CD1c-positive myeloid dendritic cell (primary cell): Measurements from ENCODE around the gene PEDS1.
A peak's percentile ranks its signal among the peaks of the same experiment; 100 is the strongest.
"Not testable (repeated sequence)": the region's sequence is repeated elsewhere in the genome, so short reads cannot be mapped to it uniquely, and the experiment has no call there.

Source experiments
- DNase-seq: peaks from one replicate; pipeline ENCODE4 v3.0.0-alpha.2; 2016; ENCODE audit errors: extremely low spot score

PEDS1 gene

DNA sequence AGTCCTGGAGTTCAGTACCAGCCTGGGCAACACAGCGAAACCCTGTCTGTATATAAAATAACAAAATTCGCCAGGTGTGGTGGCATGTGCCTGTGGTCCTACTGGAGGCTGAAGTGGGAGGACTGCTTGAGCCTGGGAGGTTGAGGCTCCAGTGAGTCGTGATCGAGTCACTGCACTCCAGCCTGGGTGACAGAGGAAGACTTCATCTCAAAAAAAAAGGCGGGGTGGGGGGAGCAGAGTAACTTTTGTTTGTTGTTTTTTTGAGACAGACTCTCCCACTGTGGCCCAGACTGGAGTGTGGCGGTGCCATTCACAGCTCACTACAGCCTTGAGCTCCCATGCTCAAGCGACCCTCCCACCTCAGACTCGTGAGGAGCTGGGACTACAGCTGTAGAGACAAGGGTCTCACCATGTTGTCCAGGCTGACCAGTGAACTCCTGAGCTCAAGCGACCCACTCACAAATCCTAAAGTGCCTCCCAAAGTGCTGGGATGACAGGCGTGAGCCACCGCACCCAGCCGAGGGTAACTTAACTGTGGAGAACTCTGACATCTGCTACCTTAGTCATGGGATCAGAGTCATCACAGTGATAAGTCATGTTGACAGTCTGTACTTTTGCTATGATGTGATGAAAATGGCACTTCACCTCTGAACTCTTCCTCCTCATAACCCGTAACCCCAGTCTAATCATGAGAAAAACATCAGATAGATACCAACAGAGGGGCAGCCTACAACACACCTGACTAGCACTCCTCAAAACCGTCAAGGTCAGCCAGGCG is 16.5 kb downstream of the PEDS1 start:
- no peak for DNase-seq

DNA sequence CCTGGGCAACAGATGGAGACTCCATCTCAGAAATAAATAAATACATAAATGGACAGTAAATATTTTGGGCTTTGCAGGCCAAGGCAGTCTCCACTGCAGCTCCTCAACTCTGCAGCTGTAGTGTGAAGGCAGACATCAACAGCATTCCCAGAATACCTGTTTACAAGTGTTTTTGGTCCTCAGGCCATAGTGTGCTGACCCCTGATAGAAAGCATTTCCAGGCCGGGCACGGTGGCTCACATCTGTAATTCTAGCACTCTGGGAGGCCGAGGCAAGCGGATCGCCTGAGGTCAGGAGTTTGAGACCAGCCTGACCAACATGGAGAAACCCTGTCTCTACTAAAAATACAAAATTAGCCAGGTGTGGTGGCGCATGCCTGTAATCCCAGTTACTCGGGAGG is 18.4 kb downstream of the PEDS1 start:
- DNase-seq, result not testable (repeated sequence)

DNA sequence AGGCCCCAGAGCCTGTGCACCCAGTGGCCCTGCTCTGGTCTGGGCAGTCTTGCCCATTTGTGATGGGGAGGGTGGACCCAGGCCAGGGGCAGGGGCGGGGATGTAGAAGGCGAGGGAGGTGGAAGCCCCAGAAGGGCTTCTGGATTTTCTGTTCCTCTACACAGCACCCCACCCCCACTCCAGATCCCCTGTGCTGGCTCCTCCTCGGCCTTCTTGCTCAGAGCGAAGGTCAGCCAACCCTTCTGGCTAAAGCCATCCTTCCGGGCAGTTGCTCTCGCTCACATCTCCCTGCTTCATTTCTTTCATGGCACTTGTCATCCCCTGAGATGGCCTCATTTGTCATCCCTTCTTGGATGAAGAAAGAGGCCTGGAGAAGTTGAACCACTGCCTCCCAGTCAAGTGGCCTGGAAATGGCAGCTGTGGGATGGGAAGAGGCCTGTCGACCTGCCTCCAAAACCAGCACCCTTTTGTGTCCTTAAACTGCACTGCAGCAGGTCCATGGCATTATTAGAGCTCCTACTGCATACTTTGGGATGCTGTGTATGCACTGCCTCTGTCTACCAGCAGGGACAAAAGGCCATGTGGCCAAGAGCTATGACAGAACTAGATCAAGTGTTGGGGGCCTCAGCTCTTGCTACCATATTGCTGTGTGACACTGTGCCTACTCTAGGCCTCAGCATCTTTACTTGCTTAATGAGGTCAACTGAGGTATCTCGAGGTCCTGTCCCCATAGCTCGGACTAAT is 19.9 kb downstream of the PEDS1 start:
- DNase-seq, result no peak

DNA sequence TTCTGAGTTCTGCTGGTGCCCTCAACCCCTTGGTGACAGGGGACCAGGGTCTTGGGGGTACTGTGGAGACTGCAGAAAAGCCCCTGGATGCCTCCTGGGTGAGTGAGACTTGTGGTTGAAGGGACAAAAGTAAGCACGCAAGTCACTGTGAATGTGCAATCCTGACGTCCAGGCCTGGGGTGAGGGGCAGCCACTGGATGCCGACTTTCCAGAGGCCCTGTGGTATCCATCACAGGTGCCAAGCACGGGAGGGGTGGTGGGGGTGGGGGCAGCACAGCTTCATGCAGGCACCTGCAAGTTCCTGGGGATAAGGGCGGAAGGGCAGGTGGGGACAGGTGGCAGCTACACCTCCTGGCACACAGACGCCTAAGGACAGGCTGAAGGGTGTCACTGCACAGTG is 20.5 kb downstream of the PEDS1 start:
- DNase-seq, result no peak

DNA sequence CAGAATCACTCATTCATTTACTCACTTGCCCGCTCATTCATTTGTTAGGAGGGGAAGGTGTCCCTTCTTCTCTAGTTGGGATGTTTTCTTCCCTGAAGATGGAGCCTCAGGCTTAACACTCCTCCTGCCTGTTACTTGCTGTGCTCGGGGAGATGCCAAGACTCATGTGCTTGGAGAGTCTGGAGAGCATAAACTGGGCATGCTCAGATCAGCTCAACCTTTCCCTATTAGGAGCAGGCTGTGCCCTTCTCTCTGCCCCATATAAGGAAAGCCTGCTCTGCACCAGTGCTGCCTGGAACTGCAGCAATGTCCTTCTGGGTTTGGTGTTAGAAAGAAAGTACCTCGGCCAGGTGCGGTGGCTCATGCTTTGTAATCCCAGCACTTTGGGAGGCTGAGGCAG is 22.5 kb downstream of the PEDS1 start:
- no peak for DNase-seq

DNA sequence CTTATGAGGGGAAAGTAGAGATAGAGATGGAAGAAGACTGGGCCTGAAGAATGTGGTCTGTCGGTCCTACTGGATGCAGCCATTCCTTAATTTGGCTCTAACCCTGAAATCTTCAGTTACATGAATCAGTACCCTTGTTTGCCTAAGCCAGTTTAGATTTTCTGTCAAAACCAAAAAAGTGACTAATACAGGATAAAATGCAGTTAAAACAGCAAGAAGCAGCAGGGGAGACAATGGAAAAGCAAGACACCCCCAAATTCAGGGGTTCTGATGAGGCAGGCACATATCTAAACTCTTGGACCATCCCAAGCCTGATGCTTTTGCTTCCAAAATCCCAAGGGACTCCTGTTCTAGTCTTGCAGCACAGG is 23.2 kb downstream of the PEDS1 start:
- no peak for DNase-seq

DNA sequence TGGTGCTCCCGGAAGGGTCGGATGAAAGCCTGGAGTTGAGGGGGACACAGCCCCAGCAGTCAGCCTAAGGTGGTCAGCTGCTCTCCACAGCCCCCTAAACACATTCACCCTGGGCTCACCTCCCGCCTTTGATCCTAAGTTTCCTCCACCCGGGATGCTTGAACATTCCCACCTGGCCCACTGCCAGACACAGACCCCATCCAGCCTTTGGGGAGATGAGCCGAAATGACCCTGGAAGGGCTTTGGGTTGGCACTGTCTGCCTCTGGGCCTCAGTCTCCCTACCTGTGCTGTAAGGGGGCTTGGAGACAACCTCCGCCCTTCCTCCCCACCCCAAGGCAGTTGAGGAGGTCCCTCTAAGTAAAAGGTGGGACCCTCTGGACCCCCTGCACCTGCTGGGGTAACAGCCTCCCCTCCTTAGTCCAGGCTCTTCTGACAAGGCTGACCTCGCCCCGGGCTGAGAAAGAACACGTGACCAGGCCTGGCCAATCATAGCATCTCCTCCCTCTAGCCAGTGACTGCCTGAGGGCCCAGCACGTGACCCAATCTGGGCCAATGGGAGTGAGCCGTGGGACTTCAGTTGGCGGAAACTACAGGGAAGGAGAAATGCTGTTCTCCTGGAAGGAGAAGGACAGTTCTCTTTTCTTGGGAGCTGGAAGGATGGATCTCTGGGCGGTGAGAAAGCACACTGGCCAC is 23.7 kb downstream of the PEDS1 start:
- no peak for DNase-seq

DNA sequence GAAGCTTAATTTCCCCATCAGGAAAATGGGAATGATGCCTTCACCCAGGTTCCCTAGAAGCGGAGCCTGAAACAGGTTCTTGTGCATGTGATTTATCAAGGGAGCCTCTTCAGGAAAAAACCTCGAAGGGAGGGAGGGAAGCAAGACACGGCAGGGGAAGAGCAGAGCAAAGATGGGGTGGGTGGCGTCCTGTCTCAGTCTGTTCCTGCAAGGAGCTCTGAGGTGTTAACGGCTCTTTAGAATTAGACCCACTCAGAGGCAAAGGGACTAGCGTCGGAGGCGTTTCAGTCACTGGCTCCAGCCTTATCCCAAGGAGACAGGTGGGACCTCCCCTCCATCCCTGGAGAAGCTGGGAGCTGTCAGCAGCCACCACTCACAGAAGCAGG is 25.0 kb downstream of the PEDS1 start:
- DNase-seq, result no peak

DNA sequence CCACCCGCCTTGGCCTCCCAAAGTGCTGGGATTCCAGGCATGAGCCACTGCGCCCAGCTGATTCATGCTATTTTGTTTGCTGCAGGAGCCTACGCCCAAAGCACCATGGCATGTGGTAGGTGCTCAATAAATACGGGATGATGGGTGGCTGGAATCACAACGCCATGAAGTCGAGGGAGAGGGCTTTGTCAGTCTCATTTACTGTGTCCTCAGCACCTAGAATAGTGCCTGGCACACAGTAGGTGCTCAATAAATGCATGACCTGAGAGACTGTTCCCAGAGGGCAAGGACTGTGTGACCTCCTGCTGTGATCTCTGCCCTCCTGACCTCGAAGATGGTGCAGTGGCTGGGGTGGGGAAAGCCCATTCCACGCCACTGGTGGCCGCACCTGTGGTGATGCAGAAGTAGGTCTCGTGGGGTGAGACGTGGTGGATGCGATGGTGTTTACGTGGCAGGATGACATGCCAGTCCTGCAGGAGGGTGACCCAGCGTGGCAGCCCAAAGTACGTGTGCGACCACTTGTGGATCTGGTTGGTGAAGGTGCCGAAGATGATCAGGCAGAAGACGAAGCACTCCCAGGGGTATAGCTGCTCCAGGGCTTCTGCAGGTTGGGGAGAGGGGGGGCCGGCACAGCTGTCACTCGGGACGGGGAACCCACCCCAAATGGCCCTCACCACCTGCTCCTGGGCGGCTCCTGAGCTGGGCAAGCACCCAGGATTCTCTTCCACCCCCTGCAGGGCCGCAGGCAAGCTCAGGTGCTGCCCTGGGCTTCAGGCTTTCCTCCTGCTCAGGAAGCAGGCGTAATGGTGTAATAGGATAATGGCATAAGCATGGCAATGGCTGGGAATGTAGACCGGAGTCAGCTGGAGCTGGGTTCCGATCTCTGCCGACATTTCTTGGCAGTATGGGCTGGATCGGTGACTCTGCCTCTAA is 25.7 kb downstream of the PEDS1 start:
- no peak for DNase-seq

DNA sequence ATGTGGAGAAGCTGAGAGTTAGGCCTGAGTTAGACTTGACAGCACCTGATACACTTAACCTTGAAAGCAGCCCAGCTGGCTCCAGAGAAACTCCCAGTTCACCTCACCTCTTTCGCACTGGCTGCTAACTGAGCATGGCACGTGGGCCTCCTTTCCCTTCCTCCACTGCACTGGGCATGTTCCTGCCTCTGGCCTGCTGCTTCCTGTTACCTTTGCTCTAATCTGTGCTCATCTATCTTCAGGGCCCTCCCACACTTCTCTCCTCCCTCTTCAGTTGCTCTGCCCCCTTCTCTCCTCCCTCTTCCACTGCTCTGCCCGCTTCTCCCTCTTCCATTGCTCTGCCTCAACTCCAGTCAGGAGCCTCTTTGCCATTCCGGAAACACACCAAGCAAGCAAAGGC is 26.9 kb downstream of the PEDS1 start:
- DNase-seq, result no peak

DNA sequence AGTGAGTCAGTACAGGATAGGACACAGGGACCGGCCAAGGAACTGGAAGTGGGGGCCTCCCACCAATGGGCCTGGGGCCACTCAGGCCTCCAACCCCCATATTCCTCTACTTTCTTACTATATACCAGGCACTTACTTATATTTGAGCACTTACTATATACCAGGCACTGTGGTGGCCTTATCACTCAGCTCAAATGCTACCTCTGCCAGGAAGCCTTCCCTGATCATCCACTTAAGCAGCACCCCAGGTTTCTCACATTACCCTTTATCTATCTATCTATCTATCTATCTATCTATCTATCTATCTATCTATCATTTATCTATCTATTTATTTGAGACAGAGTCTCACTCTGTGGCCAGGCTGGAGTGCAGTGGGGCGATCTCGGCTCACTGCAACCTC is 28.2 kb downstream of the PEDS1 start:
- no peak for DNase-seq

DNA sequence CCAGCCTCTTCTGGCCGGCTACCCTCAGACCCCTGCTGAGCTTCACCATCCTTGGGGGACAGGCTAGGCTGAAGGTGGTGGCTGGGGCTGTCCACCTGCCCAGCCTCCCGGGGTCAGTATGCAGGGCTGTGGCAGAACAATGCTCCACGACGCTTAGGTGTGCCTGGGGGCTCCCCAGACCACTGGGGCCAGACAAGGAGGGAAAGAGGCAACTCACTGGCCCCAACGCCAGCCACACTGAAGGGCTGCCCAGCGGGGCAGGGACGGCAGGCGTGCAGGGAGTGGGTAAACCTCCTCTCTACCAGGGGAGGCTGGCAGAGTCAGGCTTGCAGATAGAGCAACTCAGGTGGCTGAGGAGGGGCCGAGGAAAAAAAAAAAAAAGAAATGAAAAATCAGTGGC is 29.0 kb downstream of the PEDS1 start:
- no peak for DNase-seq

DNA sequence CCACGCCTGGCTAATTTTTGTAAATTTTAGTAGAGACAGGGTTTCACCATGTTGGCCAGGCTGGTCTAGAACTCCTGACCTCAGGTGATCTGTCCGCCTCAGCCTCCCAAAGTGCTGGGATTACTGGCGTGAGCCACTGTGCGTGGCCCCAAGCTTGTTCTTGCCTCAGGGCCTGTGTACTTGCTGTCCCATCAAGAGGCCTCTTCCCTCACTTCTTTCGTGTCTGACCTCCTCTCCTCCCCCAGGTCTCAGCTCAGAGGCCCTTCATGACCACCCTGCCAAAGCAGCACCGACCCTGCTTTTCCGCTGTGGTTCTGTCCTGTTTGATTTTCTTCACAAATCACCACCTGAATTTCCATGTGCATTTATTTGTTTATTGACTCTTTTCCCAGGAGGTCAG is 30.1 kb downstream of the PEDS1 start:
- no peak for DNase-seq

DNA sequence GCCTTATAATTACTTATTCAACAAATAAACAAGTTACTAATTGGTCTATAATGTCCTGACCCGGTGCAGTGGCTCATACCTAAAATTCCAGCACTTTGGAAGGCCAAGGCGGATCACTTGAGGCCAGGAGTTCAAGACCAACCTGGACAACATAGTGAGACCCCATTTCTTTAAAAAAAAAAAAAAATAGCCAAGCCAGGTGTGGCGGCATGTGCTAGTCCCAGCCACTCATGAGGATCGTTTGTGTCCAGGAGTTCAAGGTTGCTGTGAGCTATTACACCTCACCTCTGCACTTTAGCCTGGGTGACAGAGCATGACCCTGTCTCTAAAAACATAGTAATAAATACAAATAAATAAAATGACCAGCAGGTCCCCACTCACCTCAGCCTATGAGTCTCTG is 30.8 kb downstream of the PEDS1 start:
- DNase-seq, result no peak

DNA sequence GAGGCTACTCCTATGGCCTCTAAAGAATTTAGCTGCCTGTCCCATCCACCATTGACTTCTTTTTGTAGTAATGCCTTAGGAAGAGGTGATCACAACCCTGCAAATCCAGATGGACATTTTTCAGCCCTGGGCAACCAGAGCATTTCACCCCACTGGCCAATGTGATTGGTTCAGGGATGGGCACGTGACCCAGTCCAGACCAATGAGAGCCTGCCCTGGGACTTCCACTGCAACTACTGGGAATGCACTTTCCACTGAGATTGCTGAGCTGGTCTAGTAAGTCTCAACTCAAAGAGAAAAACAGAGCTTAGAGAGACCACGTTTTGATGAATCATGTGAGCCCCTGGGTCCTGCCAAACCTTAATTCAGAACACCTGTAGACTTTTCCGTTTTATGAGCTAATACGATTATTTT is 31.7 kb downstream of the PEDS1 start:
- DNase-seq, result no peak

DNA sequence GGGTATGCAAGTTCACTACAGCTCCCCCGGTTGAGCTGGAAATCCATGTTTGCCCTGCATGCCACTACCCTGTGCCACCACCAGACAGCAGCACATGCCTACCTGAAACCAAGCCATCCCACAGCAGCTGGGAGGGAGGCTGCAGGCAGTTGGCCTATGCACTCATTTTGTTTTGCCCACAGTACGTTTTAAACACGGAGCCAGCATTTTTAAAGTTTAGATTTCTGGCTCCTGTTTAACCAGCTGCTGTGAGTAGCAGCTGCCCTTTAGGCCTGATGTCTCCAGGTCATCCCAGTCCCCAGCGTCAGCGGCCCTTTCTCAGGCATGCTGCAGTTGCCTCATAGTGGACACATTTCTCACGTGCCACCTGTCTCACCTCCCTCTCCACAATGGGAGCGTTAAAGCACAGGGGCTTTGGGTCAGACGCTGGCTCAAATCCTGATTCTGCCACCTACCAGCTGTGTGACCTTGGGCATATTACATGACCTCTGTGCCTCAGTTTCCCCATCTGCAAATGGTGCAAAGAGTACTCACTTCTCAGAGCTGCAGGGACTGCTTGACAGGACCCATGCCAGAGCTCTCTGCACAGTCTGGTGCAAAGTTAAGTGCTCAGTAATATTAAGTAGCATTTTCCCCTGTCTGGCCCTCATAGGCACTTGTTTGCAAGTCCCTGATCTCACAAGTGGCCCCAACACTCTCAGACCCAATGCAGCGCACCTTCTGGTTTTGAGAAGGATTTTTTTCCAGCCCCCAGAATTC is 32.4 kb downstream of the PEDS1 start:
- DNase-seq, result peak; percentile 78

DNA sequence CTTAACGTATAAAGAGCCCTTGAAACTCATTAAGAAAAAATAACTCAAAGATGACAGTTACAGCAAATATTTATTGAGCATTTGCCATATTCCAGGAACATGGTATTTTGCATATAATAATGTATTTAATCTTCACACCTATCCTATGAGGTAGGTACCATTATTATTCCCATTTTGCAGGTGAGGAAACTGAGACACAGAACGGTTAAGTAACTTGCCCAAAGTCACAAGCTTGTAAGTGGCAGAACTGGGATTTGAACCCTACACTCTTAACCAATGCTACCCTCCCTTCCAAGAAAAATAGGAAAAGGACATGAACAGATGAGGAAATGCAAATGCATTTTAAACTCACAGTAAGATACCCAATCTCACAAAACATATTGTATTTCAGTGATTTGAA is 35.3 kb downstream of the PEDS1 start:
- no peak for DNase-seq

DNA sequence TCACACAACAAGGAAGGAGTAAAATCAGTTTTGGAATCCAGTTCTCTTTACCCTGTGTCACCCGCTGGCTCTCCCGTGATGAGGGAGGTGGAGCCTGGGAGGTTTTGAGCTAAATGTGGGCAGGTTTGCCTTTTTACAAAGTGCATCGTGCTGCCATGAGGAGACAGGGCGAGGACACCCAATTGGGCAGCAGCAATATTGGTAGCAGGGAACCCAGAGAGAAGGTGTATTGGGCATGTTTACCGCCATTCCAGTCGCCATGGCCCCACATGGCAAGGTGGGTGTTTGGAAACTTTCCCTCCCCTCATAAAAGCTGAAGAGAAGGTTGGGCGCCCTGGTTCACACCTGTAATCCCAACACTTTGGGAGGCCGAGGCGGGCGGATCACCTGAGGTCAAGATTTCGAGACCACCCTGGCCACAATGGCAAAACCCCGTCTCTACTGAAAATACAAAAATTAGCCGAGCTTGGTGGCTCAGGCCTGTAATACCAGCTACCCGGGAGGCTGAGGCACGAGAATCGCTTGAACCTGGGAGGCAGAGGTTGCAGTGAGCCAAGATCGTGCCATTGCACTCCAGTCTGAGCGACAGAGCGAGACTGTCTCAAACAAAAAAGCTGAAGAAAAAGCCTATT is 37.0 kb downstream of the PEDS1 start:
- DNase-seq, result no peak

DNA sequence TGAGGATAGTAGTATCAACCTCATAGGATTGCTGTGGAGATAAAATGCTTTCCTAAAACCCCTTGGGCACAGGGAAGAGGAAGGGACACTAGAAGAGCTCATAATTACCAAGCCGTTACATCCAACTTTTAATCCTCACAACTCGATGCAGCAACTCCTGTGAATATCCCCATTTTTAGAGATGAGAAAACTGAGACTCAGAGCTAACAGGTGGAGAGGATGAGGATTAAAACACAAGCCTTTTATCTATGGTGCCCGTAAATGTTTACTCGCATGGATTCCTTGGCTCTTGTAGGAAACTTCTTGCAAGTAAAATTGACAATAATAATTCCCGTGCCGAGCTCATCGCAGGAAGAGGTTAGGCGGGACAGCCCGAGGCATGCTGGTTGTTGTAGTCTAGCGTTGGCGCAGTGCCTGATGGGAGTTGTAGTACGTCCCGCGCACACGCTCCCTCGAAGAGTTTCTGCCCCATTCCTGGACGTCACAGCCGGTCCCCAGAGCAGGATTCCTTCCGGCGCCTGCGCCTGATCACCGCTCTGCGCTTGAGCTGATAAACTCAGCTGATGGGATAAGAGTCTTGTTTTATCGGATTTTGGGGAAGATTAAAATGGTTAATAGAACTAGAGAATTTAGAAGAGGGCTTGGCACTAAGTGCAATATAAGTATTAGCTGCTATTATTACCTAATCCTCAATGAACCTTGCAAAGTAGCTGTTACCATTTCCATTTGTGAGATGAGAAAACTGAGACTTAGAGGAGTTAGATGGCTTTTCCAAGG is 37.7 kb downstream of the PEDS1 start:
- peak; percentile 96 for DNase-seq

DNA sequence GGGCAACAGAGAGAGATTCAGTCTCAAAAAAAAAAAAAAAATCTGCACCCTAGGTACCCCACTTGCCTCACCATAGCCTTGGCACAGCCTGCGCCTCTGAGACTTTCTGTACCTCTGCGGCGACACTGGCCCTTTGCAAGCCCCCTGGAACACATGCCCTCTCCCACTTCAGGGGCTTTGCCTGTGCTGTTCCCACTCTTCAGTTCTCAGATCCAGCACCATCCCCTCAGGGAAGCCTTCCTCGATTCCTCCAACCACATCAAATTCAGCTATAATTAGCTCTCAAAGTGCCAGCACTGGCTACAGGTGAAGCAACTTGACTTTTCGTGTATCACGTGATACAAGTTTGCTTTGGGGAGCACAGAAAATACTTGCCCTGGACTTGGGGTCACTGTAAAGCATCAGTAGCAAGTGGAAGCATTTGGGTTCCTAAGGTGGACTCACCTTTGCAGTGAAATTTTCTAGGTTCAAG is 38.4 kb downstream of the PEDS1 start:
- no peak for DNase-seq
